CD4-positive, alpha-beta T cell (primary cell): ENCODE measurements around the gene C11orf65. TPM values are rescaled to one million over a fixed set of nuclear protein-coding genes. Genes with fewer than 3 reads are reported as not detected.

Experiments
- ATAC-seq: fragments of 200-7000 bp; cut with Tn5 transposase; one replicate; pipeline ENCODE4 v1.10.0; 2022; ENCODE audit warnings: mild to moderate bottlenecking; ENCODE audit not compliant: poor library complexity
- CTCF ChIA-PET: fragments of 350-600 bp; sonication (Branson Sonifier 250); formaldehyde crosslinking; loops from one replicate; lab custom pipeline; 2021; ENCODE audit warnings: antibody characterized with exemption, inconsistent platforms; lab: Charles Lee
- POLR2A ChIA-PET: fragments of 350-600 bp; sonication (Branson Sonifier 250); formaldehyde crosslinking; loops from one replicate; lab custom pipeline; 2021; ENCODE audit warnings: antibody characterized with exemption, inconsistent platforms; lab: Charles Lee
- DNase-seq, 14 experiments: peaks; one replicate each; pipeline ENCODE4 v3.0.0-alpha.2; 2013 to 2020; ENCODE audit warnings: mixed read lengths in 2 of 14
- H3K27ac ChIP-seq, 2 donors: one replicate each; pipeline versions ENCODE4 v1.5.1 to v1.7.0; 2013; ENCODE audit warnings: low read length in 2 of 2, low read depth in 1 of 2, mild to moderate bottlenecking in 1 of 2
- H3K27me3 ChIP-seq, 2 experiments: 1 replicate in 1 of 2; 2 replicates in 1 of 2; pipeline versions ENCODE4 v1.6.1 to v1.7.0; 2013; ENCODE audit warnings: low read length in 2 of 2, control low read depth in 1 of 2, mild to moderate bottlenecking in 1 of 2, moderate library complexity in 1 of 2; ENCODE audit not compliant: insufficient read depth in 2 of 2, control insufficient read depth in 1 of 2
- H3K36me3 ChIP-seq: one replicate; pipeline ENCODE4 v1.6.1; 2013; ENCODE audit warnings: low read length, control low read depth; ENCODE audit not compliant: insufficient read depth
- H3K4me1 ChIP-seq: one replicate; pipeline ENCODE4 v1.6.1; 2013; ENCODE audit warnings: low read length, control low read depth; ENCODE audit not compliant: insufficient read depth
- H3K4me3 ChIP-seq: one replicate; pipeline ENCODE4 v1.5.1; 2013; ENCODE audit warnings: mild to moderate bottlenecking, low read length, moderate library complexity
- H3K9me3 ChIP-seq, 2 experiments: 1 replicate in 1 of 2; 2 replicates in 1 of 2; pipeline versions ENCODE4 v1.6.1 to v1.7.0; 2013; ENCODE audit warnings: low read length in 2 of 2, mild to moderate bottlenecking in 2 of 2, control low read depth in 1 of 2, moderate library complexity in 1 of 2; ENCODE audit not compliant: control insufficient read depth in 1 of 2, insufficient read depth in 1 of 2
- H3K27ac Mint-ChIP-seq: one replicate; pipeline ENCODE4 v1.8.0; 2020; ENCODE audit warnings: mixed read lengths
- H3K27me3 Mint-ChIP-seq: one replicate; pipeline ENCODE4 v1.8.0; 2021; ENCODE audit warnings: mixed read lengths
- H3K36me3 Mint-ChIP-seq: one replicate; pipeline ENCODE4 v1.8.0; 2021; ENCODE audit warnings: low read depth, mixed read lengths
- H3K4me1 Mint-ChIP-seq: one replicate; pipeline ENCODE4 v1.8.0; 2021; ENCODE audit warnings: low read depth, mixed read lengths
- H3K4me3 Mint-ChIP-seq: one replicate; pipeline ENCODE4 v1.8.0; 2020; ENCODE audit warnings: mild to moderate bottlenecking, mixed read lengths
- H3K9me3 Mint-ChIP-seq: one replicate; pipeline ENCODE4 v1.8.0; 2020; ENCODE audit warnings: mixed read lengths
- CTCF ChIP-seq: fragments of 200-600 bp; IDR thresholded peaks from one replicate; pipeline ENCODE4 v1.8.0; 2022; ENCODE audit warnings: antibody characterized with exemption, mild to moderate bottlenecking
- intact Hi-C, 2 experiments: fragments of 100-400 bp; cut with DNase I in 1 of 2; cut with micrococcal nuclease in 1 of 2; formaldehyde crosslinking; loops; one replicate each; pipeline versions ENCODE4 v1.15.1 to v1.9.0; 2023 to 2025; cut with DNase I, micrococcal nuclease
- total RNA-seq, 174 experiments: library from RNA in 2 of 174; stranded (reverse) in 2 of 174; gene quantifications; one replicate each; pipeline ENCODE4 v1.2.3 and lab custom pipeline; 2021 to 2026

C11orf65 gene
- total RNA-seq, 2 experiments from 2014 or later, result 0.30 to 0.75 TPM

- Histone ChIP-seq H3K36me3 (peaks cover 14% of the 10 kb centered on the region), H3K27ac (no peak overlapping the region), H3K27me3 (no peaks in the 10 kb centered on the region), H3K4me3 (no peak overlapping the region), H3K4me1 (peaks cover 5% of the 10 kb centered on the region), H3K9me3 (no peaks in the 10 kb centered on the region)
- H3K9me3 Mint-ChIP-seq, result no peaks in the 10 kb centered on the region
- peaks cover 18% of the 10 kb centered on the region for H3K4me1 Mint-ChIP-seq
- no peak overlapping the region for H3K27ac Mint-ChIP-seq
- DNase-seq, result no peak
- intact Hi-C loops, result loop anchor here (2.0 to 10.0 kb wide), 4 partner anchors 23 to 367 kb away; partner anchors contain the start of genes ACAT1 (in 1 of the 2) and DDX10 (in 1 of the 2)
- TF ChIP-seq CTCF, result no peak
- ChIA-PET POLR2A (interaction anchor here (1.5 kb wide), 1 partner anchor 24 kb away, joined by 7 read pairs; the partner anchor contains the start of gene C11orf65), CTCF (no interaction called here)
- H3K36me3 Mint-ChIP-seq, result peaks cover 46% of the 10 kb centered on the region
- no peak for ATAC-seq
- no peaks in the 10 kb centered on the region for H3K27me3 Mint-ChIP-seq
- H3K4me3 Mint-ChIP-seq, result no peak overlapping the region
These were observed 24.6 kb upstream of the C11orf65 start for GRCh38 chr11:108491936-108492335.

- no peak overlapping the region for H3K27ac Mint-ChIP-seq
- peaks cover 81% of the 10 kb centered on the region for H3K36me3 Mint-ChIP-seq
These were observed 19.5 kb upstream of the C11orf65 start for GRCh38 chr11:108486828-108487227.

GRCh38 chr11:108486331-108486730, 19.0 kb upstream of the C11orf65 start:
- peaks cover 83% of the 10 kb centered on the region for H3K36me3 Mint-ChIP-seq
- no peaks in the 10 kb centered on the region for H3K9me3 ChIP-seq
- ChIA-PET POLR2A (no interaction called here), CTCF (no interaction called here)
- no peaks in the 10 kb centered on the region for H3K27me3 ChIP-seq
- no peaks in the 10 kb centered on the region for H3K27me3 Mint-ChIP-seq
- no peaks in the 10 kb centered on the region for H3K4me1 ChIP-seq
- no peak overlapping the region for H3K27ac ChIP-seq
- peaks cover 34% of the 10 kb centered on the region for H3K36me3 ChIP-seq
- no peak for TF ChIP-seq CTCF
- H3K4me1 Mint-ChIP-seq, result no peaks in the 10 kb centered on the region
- H3K4me3 ChIP-seq, result no peak overlapping the region
- intact Hi-C loops, result no loop called here
- H3K9me3 Mint-ChIP-seq, result no peaks in the 10 kb centered on the region
- ATAC-seq, result no peak
- no peak overlapping the region for H3K4me3 Mint-ChIP-seq
- no peak overlapping the region for H3K27ac Mint-ChIP-seq
- no peak for DNase-seq

More at GRCh38 chr11:108486828-108487227, 19.5 kb upstream of the C11orf65 start:
- POLR2A ChIA-PET, result no interaction called here
- CTCF ChIA-PET, result no interaction called here
- Mint-ChIP-seq H3K9me3 (no peaks in the 10 kb centered on the region), H3K4me1 (no peaks in the 10 kb centered on the region), H3K27me3 (no peaks in the 10 kb centered on the region), H3K4me3 (no peak overlapping the region)
- no peak for ATAC-seq
- DNase-seq, result no peak
- Histone ChIP-seq H3K27me3 (no peaks in the 10 kb centered on the region), H3K4me1 (no peaks in the 10 kb centered on the region), H3K9me3 (no peaks in the 10 kb centered on the region), H3K27ac (no peak overlapping the region), H3K4me3 (no peak overlapping the region), H3K36me3 (peaks cover 34% of the 10 kb centered on the region)
- no peak for TF ChIP-seq CTCF
- intact Hi-C loops, result no loop called here
